Tibial artery (tissue), 4 donors: ENCODE measurements around the gene DUSP5.
"Not testable (repeated sequence)": the region's sequence is repeated elsewhere in the genome, so short reads cannot be mapped to it uniquely, and the experiment has no call there.

Source experiments
- DNase-seq, 2 donors: peaks; one replicate each; pipeline ENCODE4 v3.0.0-alpha.2; 2019
- H3K27ac ChIP-seq, 2 donors: fragments of 200-600 bp; sonication (generic) in 1 of 2; 1 replicate in 1 of 2; 2 replicates in 1 of 2; pipeline ENCODE4 v1.5.1; 2018 to 2019; ENCODE audit warnings: mild to moderate bottlenecking in 1 of 2
- H3K27me3 ChIP-seq, 2 donors: fragments of 200-600 bp; sonication (generic) in 1 of 2; one replicate each; pipeline versions ENCODE4 v1.5.1 to v1.6.0; 2016 to 2019
- H3K36me3 ChIP-seq, 3 donors: fragments of 200-600 bp; sonication (generic) in 2 of 3; one replicate each; pipeline ENCODE4 v1.5.1; 2016 to 2019; ENCODE audit warnings: mild to moderate bottlenecking in 2 of 3
- H3K4me1 ChIP-seq, 4 donors: fragments of 200-600 bp; sonication (generic) in 2 of 4; 1 replicate in 3 of 4; 2 replicates in 1 of 4; pipeline ENCODE4 v1.5.1; 2016 to 2019
- H3K4me3 ChIP-seq, 2 donors: fragments of 200-600 bp; sonication (generic) in 1 of 2; 1 replicate in 1 of 2; 2 replicates in 1 of 2; pipeline ENCODE4 v1.5.1; 2018 to 2019; ENCODE audit warnings: mild to moderate bottlenecking in 2 of 2
- H3K9me3 ChIP-seq, 3 donors: fragments of 200-600 bp; sonication (generic) in 1 of 3; one replicate each; pipeline ENCODE4 v1.5.1; 2016 to 2019
- intact Hi-C: fragments of 100-400 bp; cut with DNase I; formaldehyde crosslinking; loops from one replicate; pipeline ENCODE4 v1.15.0; 2023; ENCODE audit warnings: low total_unique reads
- TF ChIP-seq, protein P1 (sequence below), 2 experiments: fragments of 200-600 bp in 1 of 2; fragments of 450-650 bp in 1 of 2; IDR thresholded peaks; one replicate each; pipeline ENCODE4 v1.5.1; 2017 to 2019; ENCODE audit warnings: antibody characterized with exemption in 2 of 2, mild to moderate bottlenecking in 1 of 2, moderate library complexity in 1 of 2

Gene DUSP5

DNA sequence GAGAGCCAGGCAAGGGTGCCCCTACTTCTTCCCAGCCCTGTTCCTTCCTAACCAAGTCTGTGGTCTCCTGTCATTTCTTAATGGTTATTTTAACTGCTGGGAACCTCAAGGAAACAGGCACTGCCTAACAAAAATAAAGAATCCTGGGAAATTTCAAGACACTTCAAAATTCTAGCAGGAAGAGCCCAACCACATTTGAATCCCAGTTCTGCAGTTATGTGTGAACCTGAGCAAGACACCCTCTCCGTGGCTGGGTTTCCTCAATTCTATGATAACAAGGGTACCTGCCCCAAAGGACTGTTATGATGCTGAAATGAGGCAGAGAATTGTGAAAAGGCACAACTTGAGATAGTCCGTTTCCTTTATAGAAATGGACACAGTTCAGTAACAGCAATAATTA lies 36.2 kb upstream of the DUSP5 start:
- Histone ChIP-seq H3K4me3 (no peak overlapping the region), H3K27ac (no peak overlapping the region), H3K4me1 (peaks cover 0 to 2% (median 0%) of the 10 kb centered on the region in 4 donors), H3K9me3 (no peaks in the 10 kb centered on the region), H3K36me3 (no peaks in the 10 kb centered on the region), H3K27me3 (no peaks in the 10 kb centered on the region)
- no peak for DNase-seq
- TF ChIP-seq, protein P1, sequence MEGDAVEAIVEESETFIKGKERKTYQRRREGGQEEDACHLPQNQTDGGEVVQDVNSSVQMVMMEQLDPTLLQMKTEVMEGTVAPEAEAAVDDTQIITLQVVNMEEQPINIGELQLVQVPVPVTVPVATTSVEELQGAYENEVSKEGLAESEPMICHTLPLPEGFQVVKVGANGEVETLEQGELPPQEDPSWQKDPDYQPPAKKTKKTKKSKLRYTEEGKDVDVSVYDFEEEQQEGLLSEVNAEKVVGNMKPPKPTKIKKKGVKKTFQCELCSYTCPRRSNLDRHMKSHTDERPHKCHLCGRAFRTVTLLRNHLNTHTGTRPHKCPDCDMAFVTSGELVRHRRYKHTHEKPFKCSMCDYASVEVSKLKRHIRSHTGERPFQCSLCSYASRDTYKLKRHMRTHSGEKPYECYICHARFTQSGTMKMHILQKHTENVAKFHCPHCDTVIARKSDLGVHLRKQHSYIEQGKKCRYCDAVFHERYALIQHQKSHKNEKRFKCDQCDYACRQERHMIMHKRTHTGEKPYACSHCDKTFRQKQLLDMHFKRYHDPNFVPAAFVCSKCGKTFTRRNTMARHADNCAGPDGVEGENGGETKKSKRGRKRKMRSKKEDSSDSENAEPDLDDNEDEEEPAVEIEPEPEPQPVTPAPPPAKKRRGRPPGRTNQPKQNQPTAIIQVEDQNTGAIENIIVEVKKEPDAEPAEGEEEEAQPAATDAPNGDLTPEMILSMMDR (IDR thresholded peaks at IDR 0.05) = no peak
- intact Hi-C loops = loop anchor here (10.0 kb wide), 1 partner anchor 107 kb away; no protein-coding TSS in a partner anchor

DNA sequence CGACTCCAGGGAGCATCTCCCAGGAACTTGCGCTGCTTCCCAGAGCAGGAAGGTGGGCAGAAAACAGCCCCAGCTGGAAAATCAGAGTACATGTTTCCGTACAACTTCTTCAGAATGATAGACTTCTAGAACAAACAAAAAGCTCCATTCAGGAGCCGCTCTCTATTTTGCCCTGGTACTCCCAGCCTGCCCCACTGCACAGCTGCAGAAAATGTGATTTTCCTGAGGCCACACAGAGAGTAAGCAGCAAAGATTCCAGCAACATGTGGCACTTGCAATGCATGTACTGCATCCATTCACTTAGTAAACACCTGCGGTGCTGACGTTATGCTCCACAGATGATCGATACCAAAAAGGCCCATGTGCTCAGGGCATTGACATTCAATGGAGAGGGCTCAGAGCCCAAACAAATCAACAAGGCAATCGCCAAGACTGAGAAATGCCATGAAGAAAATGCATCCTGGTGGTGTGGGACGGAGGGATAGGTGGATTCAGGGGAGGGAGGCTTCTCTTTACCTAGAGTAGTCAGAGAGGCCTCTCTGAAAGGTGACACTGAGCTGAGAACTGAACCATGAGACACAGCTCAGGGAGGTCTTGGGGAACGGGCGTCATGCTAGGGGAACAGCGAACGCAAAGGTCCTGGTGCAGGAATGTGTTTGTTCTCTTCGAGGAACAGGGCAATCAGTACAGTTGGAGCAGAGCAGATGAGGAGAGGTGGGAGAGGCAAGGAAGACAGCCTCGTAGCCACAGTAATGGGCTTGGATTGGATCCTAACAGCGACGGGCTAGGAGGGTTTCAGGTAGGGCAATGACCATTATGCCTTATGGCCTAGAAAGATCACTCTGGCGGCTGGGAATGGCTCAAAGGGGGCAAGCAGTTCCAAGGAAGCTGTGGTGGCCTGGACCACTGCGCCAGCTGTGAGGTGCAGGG lies 35.3 kb upstream of the DUSP5 start:
- Histone ChIP-seq H3K4me3 (no peak overlapping the region), H3K4me1 (no peaks in the 10 kb centered on the region), H3K27ac (no peak overlapping the region), H3K36me3 (no peaks in the 10 kb centered on the region), H3K27me3 (no peaks in the 10 kb centered on the region), H3K9me3 (no peaks in the 10 kb centered on the region)
- intact Hi-C loops = loop anchor here (10.0 kb wide), 1 partner anchor 108 kb away; no protein-coding TSS in a partner anchor
- TF ChIP-seq, protein P1 (IDR thresholded peaks at IDR 0.05) = no peak
- DNase-seq = no peak

DNA sequence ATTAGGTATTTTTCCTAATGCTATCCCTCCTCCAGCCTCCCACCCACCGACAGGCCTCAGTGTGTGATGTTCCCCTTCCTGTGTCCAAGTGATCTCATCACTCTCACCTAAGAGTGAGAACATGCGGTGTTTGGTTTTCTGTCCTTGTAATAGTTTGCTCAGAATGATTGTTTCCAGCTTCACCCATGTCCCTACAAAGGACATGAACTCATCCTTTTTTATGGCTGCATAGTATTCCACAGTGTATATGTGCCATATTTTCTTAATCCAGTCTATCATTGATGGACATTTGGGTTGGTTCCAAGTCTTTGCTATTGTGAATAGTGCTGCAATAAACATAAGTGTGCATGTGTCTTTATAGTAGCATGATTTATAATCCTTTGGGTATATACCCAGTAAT lies 29.4 kb upstream of the DUSP5 start:
- not testable (repeated sequence) for H3K4me1 ChIP-seq, H3K9me3 ChIP-seq, H3K36me3 ChIP-seq, H3K27ac ChIP-seq, H3K27me3 ChIP-seq, DNase-seq, H3K4me3 ChIP-seq
- intact Hi-C loops = loop anchor here (10.0 kb wide), 1 partner anchor 113 kb away; no protein-coding TSS in a partner anchor

DNA sequence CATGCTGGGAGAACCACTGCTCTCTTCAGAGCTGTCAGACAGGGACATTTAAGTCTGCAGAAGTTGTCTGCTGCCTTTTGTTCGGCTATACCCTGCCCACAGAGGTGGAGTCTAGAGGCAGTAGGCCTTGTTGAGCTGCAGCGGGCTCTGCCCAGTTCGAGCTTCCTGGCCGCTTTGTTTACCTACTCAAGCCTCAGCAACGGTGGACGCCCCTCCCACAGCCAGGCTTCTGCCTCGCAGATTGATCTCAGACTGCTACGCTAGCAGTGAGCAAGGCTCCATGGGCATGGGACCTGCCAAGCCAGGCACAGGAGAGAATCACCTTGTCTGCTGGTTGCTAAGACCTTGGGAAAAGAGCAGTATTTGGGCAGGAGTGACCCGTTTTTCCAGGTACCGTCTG lies 27.2 kb upstream of the DUSP5 start:
- H3K27me3 ChIP-seq, intact Hi-C loops, H3K9me3 ChIP-seq, H3K4me3 ChIP-seq, DNase-seq, H3K27ac ChIP-seq, H3K36me3 ChIP-seq, H3K4me1 ChIP-seq: not testable (repeated sequence)

DNA sequence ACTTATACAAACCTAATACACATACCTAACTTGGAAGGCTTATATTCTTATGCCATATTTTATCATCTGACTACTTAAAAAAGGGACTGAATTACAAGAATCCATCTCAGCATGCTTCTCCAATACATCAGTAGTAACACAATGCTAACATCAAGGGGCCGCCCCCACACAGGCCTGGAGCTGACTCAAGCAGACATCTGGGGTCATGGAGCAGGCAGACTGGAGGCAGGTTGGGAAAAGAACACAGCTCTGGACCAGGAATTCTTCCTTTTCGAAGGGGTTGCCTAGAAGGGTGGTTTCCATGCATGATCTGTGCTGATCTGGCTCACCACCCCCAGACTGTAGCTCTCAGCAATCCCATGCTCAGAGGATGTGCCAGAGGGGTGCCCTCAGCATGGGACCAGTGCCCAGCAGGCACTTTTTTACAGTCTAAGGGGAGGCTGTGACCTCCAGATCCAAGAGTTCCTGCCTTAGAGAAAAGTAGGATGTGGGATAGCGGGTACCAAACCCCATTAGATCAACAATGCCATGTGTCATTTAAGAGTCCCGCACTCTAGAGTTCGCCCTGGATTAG lies 26.1 kb upstream of the DUSP5 start:
- no peak overlapping the region for H3K4me3 ChIP-seq
- peaks cover 0 to 6% (median 0%) of the 10 kb centered on the region in 3 donors for H3K9me3 ChIP-seq
- H3K36me3 ChIP-seq = no peaks in the 10 kb centered on the region
- DNase-seq = no peak
- H3K27ac ChIP-seq = no peak overlapping the region
- no peaks in the 10 kb centered on the region for H3K4me1 ChIP-seq
- intact Hi-C loops = no loop called here
- TF ChIP-seq, protein P1 (IDR thresholded peaks at IDR 0.05) = no peak
- no peaks in the 10 kb centered on the region for H3K27me3 ChIP-seq

DNA sequence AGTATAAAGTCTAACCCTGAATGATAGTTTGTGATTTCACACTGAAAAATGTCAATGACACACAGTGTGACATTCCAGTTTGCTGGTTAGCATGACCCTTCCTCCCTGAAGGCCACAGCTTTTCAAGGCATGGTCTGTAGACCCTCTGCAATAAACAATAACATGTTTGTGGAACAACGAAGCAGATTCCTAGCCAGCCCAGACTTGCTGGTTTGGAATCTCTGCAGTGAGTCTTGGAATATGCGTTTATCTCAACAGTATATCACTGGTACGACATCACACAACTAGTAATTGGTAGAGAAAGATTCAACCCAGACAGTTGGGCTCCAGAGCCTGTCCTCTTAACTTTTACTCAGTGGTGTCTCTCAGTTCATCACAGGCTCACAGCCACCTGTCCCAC lies 23.7 kb upstream of the DUSP5 start:
- Histone ChIP-seq H3K9me3 (peaks cover 0 to 6% (median 0%) of the 10 kb centered on the region in 3 donors), H3K36me3 (no peaks in the 10 kb centered on the region), H3K27ac (no peak overlapping the region), H3K4me1 (no peaks in the 10 kb centered on the region), H3K27me3 (no peaks in the 10 kb centered on the region), H3K4me3 (no peak overlapping the region)
- no peak for DNase-seq
- intact Hi-C loops = no loop called here
- TF ChIP-seq, protein P1 (IDR thresholded peaks at IDR 0.05) = no peak
